GM12864 (cell line): Measurements from ENCODE around the gene AGXT2.
A peak's percentile ranks its signal among the peaks of the same experiment; 100 is the strongest.

Experiments
- DNase-seq: peaks from one replicate; pipeline ENCODE4 v3.0.0-alpha.2; 2011; ENCODE audit warnings: low read depth
- H3K4me3 ChIP-seq: 2 replicates; pipeline ENCODE4 v1.5.1; 2011; ENCODE audit warnings: mild to moderate bottlenecking, low read depth, low read length, control low read depth
- TF ChIP-seq, protein P1 (sequence below): IDR thresholded peaks from 2 replicates; pipeline ENCODE4 v1.5.1; 2011; ENCODE audit warnings: low read depth, mild to moderate bottlenecking, moderate library complexity, low read length, control low read depth, inconsistent platforms; ENCODE audit errors: missing control alignments

The AGXT2 gene

DNA sequence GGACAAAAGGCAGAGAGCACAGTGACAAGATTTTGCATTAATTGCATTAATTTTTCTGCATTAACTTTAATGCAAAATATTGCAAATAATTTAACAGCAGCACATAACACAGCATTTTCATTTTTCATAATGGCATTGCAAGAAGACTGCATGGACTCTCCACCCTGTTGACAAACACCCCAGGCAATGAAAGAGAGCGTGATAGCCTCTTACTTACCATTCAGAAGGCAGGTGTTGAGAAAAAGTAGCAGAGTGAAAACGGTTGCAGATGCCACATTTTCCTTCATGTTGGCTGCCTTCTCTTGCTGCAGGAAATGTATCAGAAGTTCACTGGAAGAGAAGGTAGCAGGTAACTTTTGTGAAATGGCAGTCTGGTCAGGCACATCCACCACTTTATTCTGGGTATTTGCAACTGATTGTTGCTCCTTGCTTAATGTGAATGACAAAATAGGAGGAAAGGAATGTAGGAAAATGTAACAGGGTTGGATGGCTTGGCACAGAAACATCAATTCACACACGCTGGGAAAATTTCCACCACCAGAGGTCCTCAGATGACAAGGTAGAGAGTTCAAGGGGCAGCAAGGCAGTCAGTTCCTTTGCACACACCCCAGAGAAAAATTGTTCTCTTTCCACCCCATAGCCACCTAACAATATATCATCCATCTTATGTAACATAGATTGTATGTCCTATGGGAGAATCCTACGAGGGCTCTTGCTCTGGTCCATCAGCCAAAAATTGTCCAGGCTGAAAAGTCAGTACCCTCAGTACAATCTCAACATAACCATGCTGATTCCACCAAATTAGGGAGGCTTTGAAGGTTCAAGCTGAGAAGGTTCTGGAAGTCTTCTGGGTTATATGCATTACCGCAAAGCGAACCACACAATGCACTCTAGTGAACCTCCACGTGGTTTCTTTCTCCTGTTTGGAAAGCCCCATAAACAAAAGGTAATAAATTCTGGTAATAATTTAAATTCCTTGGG, 41.9 kb upstream of the AGXT2 start:
- DNase-seq = peak; percentile 4
- no peak overlapping the region for H3K4me3 ChIP-seq
- TF ChIP-seq, protein P1, sequence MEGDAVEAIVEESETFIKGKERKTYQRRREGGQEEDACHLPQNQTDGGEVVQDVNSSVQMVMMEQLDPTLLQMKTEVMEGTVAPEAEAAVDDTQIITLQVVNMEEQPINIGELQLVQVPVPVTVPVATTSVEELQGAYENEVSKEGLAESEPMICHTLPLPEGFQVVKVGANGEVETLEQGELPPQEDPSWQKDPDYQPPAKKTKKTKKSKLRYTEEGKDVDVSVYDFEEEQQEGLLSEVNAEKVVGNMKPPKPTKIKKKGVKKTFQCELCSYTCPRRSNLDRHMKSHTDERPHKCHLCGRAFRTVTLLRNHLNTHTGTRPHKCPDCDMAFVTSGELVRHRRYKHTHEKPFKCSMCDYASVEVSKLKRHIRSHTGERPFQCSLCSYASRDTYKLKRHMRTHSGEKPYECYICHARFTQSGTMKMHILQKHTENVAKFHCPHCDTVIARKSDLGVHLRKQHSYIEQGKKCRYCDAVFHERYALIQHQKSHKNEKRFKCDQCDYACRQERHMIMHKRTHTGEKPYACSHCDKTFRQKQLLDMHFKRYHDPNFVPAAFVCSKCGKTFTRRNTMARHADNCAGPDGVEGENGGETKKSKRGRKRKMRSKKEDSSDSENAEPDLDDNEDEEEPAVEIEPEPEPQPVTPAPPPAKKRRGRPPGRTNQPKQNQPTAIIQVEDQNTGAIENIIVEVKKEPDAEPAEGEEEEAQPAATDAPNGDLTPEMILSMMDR = peak; percentile 81

DNA sequence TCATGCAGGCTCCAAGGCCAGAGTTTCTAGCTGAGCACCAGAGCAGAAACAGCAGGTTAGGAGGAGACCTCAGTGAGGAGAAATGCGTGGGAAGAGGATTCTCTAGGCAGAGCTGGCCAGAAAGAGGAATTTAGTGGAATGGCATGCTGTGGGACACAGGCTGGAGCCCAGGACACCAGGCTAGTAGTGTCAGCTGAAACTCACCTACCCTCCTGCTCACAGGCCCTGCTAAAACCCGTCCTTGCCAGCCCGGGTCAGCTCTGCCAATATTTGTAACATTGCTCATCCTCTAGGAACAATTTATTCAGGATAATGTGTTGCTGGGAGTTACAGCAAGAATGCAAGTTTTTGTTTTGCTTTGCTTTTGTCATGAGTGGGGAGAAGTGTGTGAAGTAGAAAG, 40.2 kb upstream of the AGXT2 start:
- TF ChIP-seq, protein P1 = no peak
- H3K4me3 ChIP-seq = no peak overlapping the region
- no peak for DNase-seq

DNA sequence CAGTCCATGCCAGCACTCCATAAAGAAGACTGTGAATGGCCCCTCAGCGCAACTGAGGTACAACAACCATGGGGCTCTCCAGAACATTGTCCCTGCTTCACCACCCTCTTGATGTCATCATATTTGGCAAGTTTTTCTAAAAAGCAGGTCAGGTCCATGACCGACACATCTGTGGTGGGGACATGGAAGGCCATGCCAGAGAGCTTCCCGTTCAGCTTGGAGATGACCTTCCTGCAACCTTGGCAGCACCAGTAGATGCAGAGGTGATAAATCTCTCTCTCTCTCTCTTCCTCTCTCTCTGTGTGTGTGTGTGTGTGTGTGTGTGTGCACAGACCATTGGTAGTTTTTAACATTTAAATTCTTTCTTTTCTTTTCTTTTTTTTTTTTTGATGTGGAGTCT, 35.4 kb upstream of the AGXT2 start:
- TF ChIP-seq, protein P1 = no peak
- no peak overlapping the region for H3K4me3 ChIP-seq
- DNase-seq = no peak

DNA sequence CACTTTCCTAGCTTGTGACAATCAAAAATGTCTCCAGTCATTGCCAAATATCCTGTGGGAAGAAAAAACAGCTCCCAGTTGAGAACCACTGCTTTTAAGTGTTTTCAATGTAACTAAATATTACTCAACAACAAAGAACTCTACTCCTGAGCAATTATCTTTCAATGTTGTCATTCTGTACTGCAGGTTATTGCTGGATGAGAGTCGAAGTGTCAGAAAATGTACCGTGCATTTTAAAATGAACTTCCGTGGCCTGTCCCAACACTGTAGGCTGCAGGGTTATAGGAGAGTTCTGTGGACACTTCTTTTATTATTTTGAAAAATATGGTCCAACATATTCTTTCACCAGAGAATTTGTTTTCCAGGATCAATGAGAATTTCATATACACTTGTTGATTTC, 34.8 kb upstream of the AGXT2 start:
- no peak overlapping the region for H3K4me3 ChIP-seq
- TF ChIP-seq, protein P1 = no peak
- DNase-seq = no peak

GRCh38 chr5:35081134-35081533, 33.4 kb upstream of the AGXT2 start:
- H3K4me3 ChIP-seq = no peak overlapping the region
- no peak for DNase-seq
- TF ChIP-seq, protein P1 = no peak

DNA sequence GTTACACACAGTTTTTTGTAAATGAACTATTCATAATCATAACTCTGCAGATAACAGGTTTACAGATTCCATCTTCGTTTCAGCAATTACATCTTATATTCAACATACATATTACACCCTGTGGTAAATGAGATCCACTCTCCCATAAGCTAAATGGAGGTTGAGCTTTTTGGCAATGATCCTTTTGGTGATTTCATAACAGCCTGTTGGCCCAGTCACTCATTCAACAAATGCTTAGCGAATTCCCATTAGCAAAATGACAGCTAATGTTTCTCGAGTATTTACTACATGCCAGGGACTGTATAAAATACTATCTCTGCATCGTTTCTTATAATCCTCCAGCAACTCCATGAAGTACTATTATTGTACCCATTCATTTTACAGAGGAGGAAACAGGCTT, 25.4 kb upstream of the AGXT2 start:
- TF ChIP-seq, protein P1 = no peak
- H3K4me3 ChIP-seq = no peak overlapping the region
- no peak for DNase-seq

- TF ChIP-seq, protein P1 = no peak
- no peak for DNase-seq
- H3K4me3 ChIP-seq = no peak overlapping the region
Observed at GRCh38 chr5:35069188-35069587, 21.4 kb upstream of the AGXT2 start.
